Chondrocyte (in vitro differentiated cells): Measurements from ENCODE around the gene CCDC69. TPM values are rescaled to one million over a fixed set of nuclear protein-coding genes. Genes with fewer than 3 reads are reported as not detected.
A peak's percentile ranks its signal among the peaks of the same experiment; 100 is the strongest.
"Not testable (repeated sequence)": the region's sequence is repeated elsewhere in the genome, so short reads cannot be mapped to it uniquely, and the experiment has no call there.

Experiments
- DNase-seq: peaks from one replicate; pipeline ENCODE4 v3.0.0; 2021; ENCODE audit warnings: mixed read lengths, low spot score
- H3K27ac Mint-ChIP-seq: one replicate; pipeline ENCODE4 v1.8.0; 2021; ENCODE audit warnings: mild to moderate bottlenecking, moderate library complexity, mixed read lengths; ENCODE audit not compliant: unreplicated experiment
- H3K27me3 Mint-ChIP-seq: 2 replicates; pipeline ENCODE4 v1.8.0; 2021; ENCODE audit warnings: low read depth, mixed read lengths
- H3K36me3 Mint-ChIP-seq: 2 replicates; pipeline ENCODE4 v1.8.0; 2021; ENCODE audit warnings: low read depth, mixed read lengths
- H3K4me1 Mint-ChIP-seq: 2 replicates; pipeline ENCODE4 v1.8.0; 2021; ENCODE audit warnings: low read depth, mild to moderate bottlenecking, mixed read lengths
- H3K4me3 Mint-ChIP-seq: one replicate; pipeline ENCODE4 v1.8.0; 2021; ENCODE audit warnings: mild to moderate bottlenecking, moderate library complexity, mixed read lengths; ENCODE audit not compliant: unreplicated experiment
- H3K9me3 Mint-ChIP-seq: 2 replicates; pipeline ENCODE4 v1.8.0; 2021; ENCODE audit warnings: low read depth, mixed read lengths
- CTCF ChIP-seq: fragments of 200-600 bp; sonication (generic); IDR thresholded peaks from 2 replicates; pipeline ENCODE4 v1.5.0; 2021; ENCODE audit warnings: antibody characterized with exemption, mild to moderate bottlenecking, moderate library complexity
- total RNA-seq: library from RNA; stranded (reverse); gene quantifications from 3 replicates; pipeline ENCODE4 v1.2.1, GENCODE V29; 2021

The CCDC69 gene
- total RNA-seq, 1 donor from 2014 or later = 1.3 TPM

- DNase-seq = no peak
- TF ChIP-seq CTCF = no peak
- H3K4me3 Mint-ChIP-seq = no peak overlapping the region
- peaks cover 15% of the 10 kb centered on the region for H3K4me1 Mint-ChIP-seq
- no peaks in the 10 kb centered on the region for H3K9me3 Mint-ChIP-seq
- H3K36me3 Mint-ChIP-seq = no peaks in the 10 kb centered on the region
- no peaks in the 10 kb centered on the region for H3K27me3 Mint-ChIP-seq
- no peak overlapping the region for H3K27ac Mint-ChIP-seq
Observed at GRCh38 chr5:151255621-151256286, 31.9 kb upstream of the CCDC69 start.

- not testable (repeated sequence) for H3K27ac Mint-ChIP-seq, H3K4me3 Mint-ChIP-seq, H3K27me3 Mint-ChIP-seq, DNase-seq, H3K9me3 Mint-ChIP-seq, H3K36me3 Mint-ChIP-seq
- peaks cover 15% of the 10 kb centered on the region for H3K4me1 Mint-ChIP-seq
Observed at GRCh38 chr5:151254990-151255389, 31.1 kb upstream of the CCDC69 start.

- no peaks in the 10 kb centered on the region for H3K27me3 Mint-ChIP-seq
- TF ChIP-seq CTCF = no peak
- H3K36me3 Mint-ChIP-seq = no peaks in the 10 kb centered on the region
- H3K4me1 Mint-ChIP-seq = peaks cover 15% of the 10 kb centered on the region
- no peak overlapping the region for H3K4me3 Mint-ChIP-seq
- no peak for DNase-seq
- H3K9me3 Mint-ChIP-seq = no peaks in the 10 kb centered on the region
- no peak overlapping the region for H3K27ac Mint-ChIP-seq
Observed at GRCh38 chr5:151254556-151254955, 30.7 kb upstream of the CCDC69 start.

- Mint-ChIP-seq H3K4me1 (peaks cover 15% of the 10 kb centered on the region), H3K27ac (peak overlapping the region; percentile 85), H3K4me3 (peak overlapping the region; percentile 92), H3K9me3 (no peaks in the 10 kb centered on the region), H3K27me3 (no peaks in the 10 kb centered on the region), H3K36me3 (no peaks in the 10 kb centered on the region)
- TF ChIP-seq CTCF = no peak
- no peak for DNase-seq
Observed at GRCh38 chr5:151253605-151253950, 29.7 kb upstream of the CCDC69 start.

- DNase-seq = peak; percentile 99
- Mint-ChIP-seq H3K4me1 (peaks cover 15% of the 10 kb centered on the region), H3K27me3 (peaks cover 3% of the 10 kb centered on the region), H3K9me3 (no peaks in the 10 kb centered on the region), H3K36me3 (no peaks in the 10 kb centered on the region), H3K4me3 (peak within 1 kb of the TSS; percentile 92), H3K27ac (peak within 1 kb of the TSS; percentile 91)
- TF ChIP-seq CTCF = no peak
Observed at GRCh38 chr5:151252762-151253604, 29.1 kb upstream of the CCDC69 start, which contains the start of gene GM2A. TSS of gene GM2A (plus strand) at chr5:151253185. CDS start at chr5:151253217, 32 bp downstream.
